ENCODE measurements around the gene AP4S1.

Gene AP4S1

GRCh38 chr14:31106768-31107167, 81.3 kb downstream of the AP4S1 start:
- Mint-ChIP-seq H3K36me3 (ENCODE audit: low read depth) (peaks cover 77% of the 10 kb centered on the region), H3K27me3 (ENCODE audit: low read depth, poor library complexity) (no peaks in the 10 kb centered on the region), H3K4me1 (no peaks in the 10 kb centered on the region), H3K9me3 (peaks cover 23% of the 10 kb centered on the region), H3K4me3 (no peak overlapping the region), H3K27ac (peak overlapping the region; percentile 29)
- no peak for TF ChIP-seq CTCF (IDR thresholded peaks at IDR 0.05)
- no peak for DNase-seq

GRCh38 chr14:31109257-31109656, 83.8 kb downstream of the AP4S1 start:
- DNase-seq: no peak
- Mint-ChIP-seq H3K4me1 (no peaks in the 10 kb centered on the region), H3K27me3 (ENCODE audit: low read depth, poor library complexity) (no peaks in the 10 kb centered on the region)

GRCh38 chr14:31110872-31111271, 85.4 kb downstream of the AP4S1 start:
- Mint-ChIP-seq H3K4me1 (no peaks in the 10 kb centered on the region), H3K4me3 (no peak overlapping the region), H3K9me3 (no peaks in the 10 kb centered on the region), H3K27me3 (ENCODE audit: low read depth, poor library complexity) (no peaks in the 10 kb centered on the region), H3K36me3 (ENCODE audit: low read depth) (peaks cover 69% of the 10 kb centered on the region), H3K27ac (no peak overlapping the region)
- no peak for DNase-seq
- TF ChIP-seq CTCF (IDR thresholded peaks at IDR 0.05): no peak

More at GRCh38 chr14:31109257-31109656, 83.8 kb downstream of the AP4S1 start:
- no peak overlapping the region for H3K4me3 Mint-ChIP-seq
- peaks cover 4% of the 10 kb centered on the region for H3K9me3 Mint-ChIP-seq
- TF ChIP-seq CTCF (IDR thresholded peaks at IDR 0.05): no peak
- no peak overlapping the region for H3K27ac Mint-ChIP-seq
- H3K36me3 Mint-ChIP-seq (ENCODE audit: low read depth): peaks cover 74% of the 10 kb centered on the region

- TF ChIP-seq CTCF (IDR thresholded peaks at IDR 0.05): no peak
- H3K4me1 Mint-ChIP-seq: no peaks in the 10 kb centered on the region
- H3K4me3 Mint-ChIP-seq: no peak overlapping the region
- no peaks in the 10 kb centered on the region for H3K27me3 Mint-ChIP-seq (ENCODE audit: low read depth, poor library complexity)
- no peak for DNase-seq
- H3K27ac Mint-ChIP-seq: no peak overlapping the region
- H3K36me3 Mint-ChIP-seq (ENCODE audit: low read depth): peaks cover 78% of the 10 kb centered on the region
- H3K9me3 Mint-ChIP-seq: no peaks in the 10 kb centered on the region
Observed at GRCh38 chr14:31113794-31114193, 88.3 kb downstream of the AP4S1 start.

- Mint-ChIP-seq H3K27ac (no peak overlapping the region), H3K4me1 (no peaks in the 10 kb centered on the region), H3K27me3 (ENCODE audit: low read depth, poor library complexity) (no peaks in the 10 kb centered on the region), H3K9me3 (no peaks in the 10 kb centered on the region), H3K4me3 (no peak overlapping the region), H3K36me3 (ENCODE audit: low read depth) (peaks cover 72% of the 10 kb centered on the region)
- no peak for DNase-seq
- no peak for TF ChIP-seq CTCF (IDR thresholded peaks at IDR 0.05)
Observed at GRCh38 chr14:31118892-31119291, 93.4 kb downstream of the AP4S1 start.

- DNase-seq: no peak
- Mint-ChIP-seq H3K27me3 (ENCODE audit: low read depth, poor library complexity) (no peaks in the 10 kb centered on the region), H3K27ac (no peak overlapping the region), H3K4me3 (no peak overlapping the region), H3K4me1 (no peaks in the 10 kb centered on the region), H3K36me3 (ENCODE audit: low read depth) (peaks cover 57% of the 10 kb centered on the region), H3K9me3 (no peaks in the 10 kb centered on the region)
- TF ChIP-seq CTCF (IDR thresholded peaks at IDR 0.05): no peak
Observed at GRCh38 chr14:31122098-31122611, 96.7 kb downstream of the AP4S1 start.
